GM21529 (cell line): ENCODE results near the gene C2CD2.
"Not testable (repeated sequence)": the region's sequence is repeated elsewhere in the genome, so short reads cannot be mapped to it uniquely, and the experiment has no call there.

Experiments
- ATAC-seq: cut with Tn5 transposase; IDR thresholded peaks from one replicate; pipeline ENCODE4 v1.9.1; 2021; ENCODE audit not compliant: unreplicated experiment

Gene C2CD2

DNA sequence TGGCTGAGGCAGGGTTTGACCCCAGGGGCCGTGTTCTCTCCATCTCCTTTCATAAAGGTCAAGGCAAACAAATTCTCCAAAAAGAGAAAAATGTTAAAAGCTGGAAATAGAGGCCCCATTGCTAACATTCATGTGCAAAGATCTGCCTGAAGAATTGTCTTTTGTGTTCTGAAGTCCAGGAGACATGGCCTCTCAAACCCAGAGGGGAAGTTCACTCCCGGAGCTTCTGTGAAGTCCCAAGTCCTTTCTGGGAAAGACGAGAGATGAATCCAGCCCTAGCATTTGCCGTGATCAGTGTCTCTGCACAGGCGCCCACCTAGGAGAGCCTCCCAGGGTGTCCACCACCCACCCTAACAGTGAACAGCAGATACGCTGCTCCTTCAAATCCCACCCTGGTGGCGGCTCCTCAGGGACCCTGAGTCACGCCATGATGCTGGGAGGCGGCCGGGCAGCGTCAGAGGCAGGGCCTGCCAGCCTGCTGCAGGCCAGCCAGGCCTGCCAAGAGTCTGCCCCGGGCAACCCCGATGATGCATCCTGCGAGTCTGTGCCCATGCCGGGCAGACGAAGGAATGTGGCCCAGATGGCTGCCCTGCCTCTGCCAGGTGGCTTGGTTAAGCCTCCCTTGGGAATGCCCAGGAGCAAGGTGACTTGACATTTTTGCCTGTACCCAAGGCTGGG is 5.2 kb upstream of the C2CD2 start:
- ATAC-seq: no peak

DNA sequence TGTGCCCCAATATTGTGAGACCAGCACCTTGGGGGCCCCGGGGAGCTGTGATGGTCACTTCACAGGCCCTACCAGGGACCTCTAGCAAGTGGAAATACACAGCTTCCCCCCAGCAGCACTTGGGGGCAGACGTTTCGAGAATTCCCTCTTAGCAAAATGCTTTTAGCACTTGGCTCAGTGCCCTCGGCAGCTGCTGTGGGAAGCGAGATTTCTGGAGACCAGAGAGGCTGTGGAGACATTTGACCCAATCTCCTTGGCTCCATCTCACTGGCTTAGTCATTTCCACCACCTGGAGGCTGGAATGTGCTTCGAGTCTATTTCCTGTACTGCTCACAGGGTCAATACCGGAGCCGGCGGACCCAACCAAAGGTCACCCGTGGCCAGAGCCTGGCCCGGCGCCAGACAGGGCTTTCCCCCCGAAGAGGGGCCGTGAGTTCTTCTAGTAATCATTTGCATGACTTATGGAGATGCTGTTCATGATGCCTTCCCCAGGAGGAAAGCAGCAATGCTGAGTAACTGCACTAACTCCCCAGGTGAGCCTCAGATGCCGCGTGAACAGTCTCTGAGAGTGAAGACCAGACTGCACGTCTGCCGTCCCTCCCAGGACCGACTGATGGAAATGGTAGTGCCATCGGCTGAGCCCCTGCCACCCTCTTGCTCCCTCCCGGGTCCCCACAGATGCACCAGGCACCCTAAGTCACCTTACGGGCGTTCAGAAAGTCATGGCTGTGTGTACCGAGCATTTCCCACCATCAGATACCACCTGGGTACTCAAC is 4.4 kb upstream of the C2CD2 start:
- no peak for ATAC-seq

DNA sequence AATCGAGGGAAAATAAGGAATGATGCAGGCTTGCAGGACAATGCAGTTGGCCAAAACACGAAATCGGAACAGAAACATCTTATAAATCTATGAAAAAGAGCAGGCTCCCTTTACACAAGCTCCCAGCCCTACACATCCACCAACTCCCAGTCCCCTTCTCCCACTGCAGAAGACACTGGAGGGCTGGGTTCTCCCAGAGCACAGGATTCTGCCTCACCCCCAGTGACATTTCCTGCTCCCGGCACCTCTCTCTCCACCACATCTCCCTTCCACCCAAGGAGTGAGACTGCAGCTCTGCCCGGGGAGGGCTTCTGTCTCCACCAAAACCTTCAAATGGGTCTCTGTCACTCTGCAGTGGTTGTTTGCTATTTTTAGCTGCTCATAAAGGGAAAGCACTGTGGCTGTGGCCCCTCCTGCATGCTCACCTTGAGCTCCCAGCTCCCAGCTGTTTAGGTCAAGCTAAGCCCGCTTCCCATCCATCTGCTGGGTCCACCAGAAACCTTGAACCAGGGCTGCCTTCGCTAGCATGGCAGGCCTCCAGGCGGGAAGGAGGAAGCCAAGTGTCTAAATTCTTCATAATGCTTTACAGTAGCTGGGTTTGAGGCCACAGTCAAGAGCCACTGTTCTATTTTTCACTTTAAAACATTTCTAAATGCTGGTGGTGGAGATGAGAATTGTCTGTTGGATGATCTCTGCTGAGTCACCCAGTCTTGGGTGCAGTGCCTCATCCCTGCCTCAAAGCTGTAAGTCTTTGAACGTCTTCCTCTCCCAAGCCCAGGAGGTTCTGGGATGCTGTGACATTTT is 3.3 kb upstream of the C2CD2 start:
- no peak for ATAC-seq

DNA sequence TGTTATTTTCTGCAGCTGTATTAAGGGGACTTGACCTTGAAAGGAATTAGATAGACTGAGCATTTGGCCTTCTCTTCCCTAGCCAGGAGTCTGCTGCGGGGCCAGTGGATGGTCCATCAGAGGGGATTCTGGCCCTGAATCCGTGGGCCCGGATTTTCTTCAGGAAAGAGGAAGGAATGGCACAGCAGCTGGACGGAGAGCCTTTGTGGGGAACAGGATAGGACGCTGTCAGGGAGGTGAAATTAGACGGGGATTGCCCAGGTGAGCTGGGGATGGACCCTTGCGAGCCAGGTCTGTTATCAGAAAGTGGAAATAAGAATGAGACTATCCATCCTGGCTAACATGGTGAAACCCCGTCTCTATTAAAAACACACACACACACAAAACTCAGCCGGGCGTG is 1.7 kb upstream of the C2CD2 start:
- ATAC-seq: no peak

DNA sequence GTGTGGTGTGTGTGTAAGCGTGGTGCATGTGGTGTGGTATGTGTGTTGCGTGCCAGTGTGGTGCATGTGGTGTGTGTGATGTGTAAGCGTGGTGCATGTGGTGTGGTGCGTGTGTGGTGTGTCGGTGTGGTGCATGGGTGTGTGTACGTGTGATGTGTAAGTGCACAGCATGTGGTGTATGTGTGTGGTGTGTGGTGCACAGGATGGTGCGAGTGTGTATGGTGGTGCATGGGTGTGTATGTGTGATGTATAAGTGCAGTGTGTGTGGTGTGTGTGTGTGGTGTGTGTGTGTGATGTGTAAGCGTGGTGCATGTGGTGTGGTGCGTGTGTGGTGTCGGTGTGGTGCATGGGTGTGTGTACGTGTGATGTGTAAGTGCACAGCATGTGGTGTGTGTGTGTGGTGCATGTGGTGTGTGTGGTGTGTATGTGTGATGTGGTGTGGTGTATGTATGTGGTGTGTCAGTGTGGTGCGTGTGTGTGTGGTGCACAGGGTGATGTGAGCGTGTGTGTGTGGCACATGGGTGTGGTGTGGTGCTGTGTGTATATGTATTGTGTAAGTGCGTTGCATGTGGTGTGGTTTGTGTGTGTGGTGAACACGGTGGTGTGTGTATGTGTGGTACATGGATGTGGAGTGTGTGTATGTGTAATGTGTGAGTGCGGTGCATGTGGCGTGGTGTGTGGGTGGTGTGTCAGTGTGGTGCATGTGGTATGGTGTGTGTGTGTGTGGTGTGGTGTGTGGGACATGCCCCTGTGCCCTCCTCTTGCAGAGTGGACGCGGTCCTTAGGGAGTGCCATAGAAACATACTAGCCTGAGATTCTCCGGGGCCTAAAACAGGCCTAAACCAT is 1.1 kb upstream of the C2CD2 start:
- no peak for ATAC-seq

DNA sequence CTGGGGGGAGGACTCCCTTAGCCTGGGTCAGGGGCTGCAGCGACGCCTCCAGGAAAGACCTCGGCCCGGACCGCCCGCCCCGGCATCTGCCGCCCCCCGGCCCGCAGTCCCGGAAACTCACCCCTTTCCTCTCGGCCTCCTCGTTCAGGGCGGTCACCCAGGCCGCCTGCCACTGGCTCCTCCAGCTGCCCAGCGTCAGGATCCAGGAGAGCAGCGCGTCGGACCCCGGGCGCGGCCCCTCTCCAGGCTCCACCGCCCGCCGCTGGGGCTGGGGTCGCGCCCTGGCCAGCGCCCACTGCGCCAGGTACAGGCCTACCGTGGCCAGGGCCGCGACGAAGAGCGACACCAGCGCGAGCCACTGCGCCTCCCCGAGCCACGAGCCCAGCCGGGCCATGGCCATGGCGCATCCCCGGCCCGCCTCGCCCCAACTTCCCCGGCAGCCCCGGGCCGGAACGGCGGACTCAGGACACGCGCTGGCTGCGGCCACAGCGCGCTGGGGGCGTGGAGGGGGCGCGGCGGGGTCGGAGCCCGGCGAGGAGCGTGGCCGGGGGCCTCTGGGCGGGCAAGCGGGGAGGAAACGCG is 478 bp downstream of the C2CD2 start:
- peak; percentile 15 for ATAC-seq

DNA sequence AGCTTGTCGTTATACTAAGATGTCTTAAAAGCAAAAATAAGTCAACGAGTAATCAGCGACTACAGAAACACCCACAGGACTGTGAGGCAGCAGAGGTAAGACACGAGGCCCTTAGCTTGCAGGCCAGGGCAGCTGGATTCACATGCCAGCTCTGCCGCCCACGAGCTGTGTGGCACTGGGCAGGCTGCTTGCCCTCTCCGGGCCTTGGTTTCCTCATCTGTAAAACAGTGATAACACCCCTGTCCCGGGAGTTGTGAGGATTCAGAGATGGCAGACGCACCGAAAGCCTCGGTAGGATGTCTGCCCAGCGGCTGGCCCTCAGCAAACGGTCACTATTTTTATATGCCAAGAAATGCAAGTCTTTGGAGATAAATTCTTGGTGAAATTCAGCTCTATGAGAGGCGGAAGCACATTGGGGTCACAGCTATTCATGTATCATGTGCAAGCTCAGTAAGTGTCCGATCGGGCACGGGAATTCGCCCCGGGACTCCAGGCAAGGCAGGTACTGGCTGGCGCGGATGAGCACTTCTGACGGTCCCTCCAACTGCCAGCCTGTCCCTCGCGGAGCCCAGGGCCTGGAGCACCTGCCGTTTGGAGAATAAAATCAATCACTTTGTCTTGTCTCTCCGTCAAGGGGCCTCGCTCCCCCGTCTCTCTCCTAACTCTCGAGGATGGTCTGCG is 1.1 kb downstream of the C2CD2 start:
- no peak for ATAC-seq

DNA sequence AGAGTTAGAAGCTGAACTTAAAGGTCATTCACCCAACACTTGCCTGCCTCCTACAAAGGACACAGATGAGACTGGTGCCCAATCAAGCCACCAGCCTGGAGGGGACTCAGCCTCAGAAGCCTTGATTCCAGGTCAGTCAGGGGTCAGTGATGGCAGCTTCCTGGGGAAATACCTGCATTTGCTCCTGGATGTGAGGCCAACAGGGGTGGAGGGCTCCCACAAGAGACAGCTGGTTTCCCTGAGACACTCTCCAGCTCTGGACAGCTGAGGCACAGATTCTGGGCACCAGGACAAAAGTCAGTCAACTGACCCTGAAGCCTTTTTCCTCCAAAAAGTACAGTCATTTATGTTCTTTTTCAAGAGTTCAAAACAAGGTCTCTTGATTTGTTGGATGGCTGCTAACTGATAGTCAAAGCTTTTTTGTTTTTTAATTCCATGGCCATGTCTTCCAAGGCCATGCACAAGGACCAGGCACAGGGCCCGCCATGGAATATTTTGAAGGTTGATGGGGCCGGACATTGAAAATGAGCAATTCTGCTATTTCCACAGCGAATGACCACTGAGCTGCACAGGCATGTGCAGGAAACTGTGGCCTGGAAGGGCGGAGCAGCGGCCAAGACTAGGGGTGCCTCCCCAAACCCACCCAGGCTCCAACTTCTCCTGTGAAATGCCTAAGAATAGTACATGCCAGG is 1.8 kb downstream of the C2CD2 start:
- no peak for ATAC-seq

DNA sequence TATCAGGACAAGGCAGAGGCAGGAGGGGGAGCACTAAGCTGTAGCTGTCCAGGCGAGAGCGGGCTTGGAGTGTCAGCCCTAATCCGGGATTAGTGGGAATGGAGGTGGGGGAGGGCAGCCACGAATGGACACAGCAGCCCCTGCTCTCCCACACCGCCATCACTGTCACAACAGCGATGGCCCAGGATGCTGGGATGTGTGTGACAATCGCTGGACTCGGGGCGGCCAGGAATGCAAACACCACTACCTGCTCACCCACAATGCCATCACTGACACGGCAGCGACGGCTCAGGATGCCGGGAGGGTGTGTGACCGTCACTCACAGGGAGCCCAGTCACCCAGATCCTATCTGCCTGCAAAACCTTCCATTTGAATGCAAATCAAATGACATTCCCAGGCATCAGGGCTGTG is 2.9 kb downstream of the C2CD2 start:
- ATAC-seq: no peak

DNA sequence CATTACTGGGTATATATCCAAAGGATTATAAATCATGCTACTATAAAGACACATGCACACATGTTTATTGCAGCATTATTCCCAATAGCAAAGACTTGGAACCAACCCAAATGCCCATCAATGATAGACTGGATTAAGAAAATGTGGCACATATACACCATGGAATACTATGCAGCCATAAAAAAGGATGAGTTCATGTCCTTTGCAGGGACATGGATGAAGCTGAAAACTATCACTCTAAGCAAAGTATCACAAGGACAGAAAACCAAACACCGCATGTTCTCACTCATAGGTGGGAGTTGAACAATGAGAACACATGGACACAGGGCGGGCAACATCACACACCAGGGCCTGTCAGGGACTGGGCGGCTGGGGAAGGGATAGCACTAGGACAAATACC is 4.2 kb downstream of the C2CD2 start:
- ATAC-seq: not testable (repeated sequence)

DNA sequence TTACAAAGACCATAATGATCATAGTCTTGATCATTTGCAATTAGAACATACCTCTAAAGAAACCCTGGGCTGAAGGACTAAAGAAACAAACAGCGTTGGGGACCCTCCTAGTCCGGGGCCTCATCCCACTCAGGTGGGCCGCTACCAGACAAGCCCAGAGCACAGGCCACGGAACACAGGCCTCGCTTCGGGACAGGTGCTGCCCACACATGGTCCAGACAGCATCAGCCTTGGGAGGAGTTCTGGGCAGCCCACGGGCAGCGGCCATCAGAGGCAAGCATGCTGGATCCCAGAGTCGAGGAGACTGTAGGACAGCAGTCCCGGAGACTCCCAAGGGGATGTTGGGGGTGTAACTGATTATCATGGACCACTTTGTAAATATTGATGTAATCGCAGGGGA is 4.9 kb downstream of the C2CD2 start:
- ATAC-seq: no peak

DNA sequence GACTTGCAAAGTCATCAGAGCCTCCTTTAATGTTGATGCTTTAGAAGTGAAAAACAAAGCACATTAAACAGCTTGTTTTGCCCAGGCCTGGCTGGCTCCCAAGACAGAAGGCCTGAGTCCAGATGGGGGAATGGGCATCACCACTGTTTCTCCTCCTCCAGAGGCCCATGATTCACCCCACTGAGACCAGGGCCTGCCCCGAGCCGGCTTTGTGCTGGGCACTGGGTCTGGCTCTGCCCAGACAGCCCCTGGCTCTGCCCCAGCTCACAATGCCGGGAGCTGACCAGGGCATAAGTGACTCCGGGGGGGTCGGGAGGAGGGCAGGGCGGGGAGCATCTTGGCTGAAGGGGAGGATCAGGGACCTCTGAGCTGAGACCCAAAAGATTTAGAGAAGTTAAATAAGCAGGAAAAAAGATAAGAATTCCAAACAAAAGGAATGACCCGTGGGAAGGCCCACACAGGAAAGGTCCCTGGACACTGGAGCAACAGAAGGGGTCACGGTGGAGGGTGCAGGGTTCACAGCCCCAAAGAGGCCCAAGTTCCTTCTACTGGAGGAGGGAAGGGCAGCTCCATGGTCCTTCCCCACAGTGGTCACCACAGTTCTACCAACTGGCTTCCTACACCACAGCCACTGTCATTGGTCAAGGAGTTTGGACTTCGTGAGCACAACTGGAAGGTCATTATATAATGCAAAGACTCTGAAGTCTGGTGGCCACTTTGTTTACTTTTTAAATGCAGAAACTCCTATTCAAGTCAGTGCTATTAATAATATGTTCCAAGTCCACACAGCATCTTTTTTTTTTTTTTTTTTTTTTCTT is 5.5 kb downstream of the C2CD2 start:
- no peak for ATAC-seq

DNA sequence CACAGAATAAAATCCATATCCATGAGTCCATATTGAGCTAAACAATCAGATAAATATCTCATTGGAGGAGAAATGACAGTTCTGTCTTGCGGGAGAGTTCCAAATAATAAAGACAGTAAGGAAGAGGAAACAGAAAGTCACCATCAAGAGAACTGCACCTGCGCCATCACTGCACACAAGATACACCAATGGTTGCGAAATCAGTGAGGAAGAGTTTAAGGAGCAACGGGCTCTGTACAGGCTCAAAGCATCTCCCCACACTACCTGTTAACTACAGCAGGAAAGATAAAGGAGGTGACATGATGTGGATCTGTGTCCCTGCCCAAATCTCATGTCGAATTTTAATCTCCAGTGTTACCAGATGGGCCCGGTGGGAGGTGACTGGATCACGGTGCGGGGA is 7.8 kb downstream of the C2CD2 start:
- no peak for ATAC-seq

DNA sequence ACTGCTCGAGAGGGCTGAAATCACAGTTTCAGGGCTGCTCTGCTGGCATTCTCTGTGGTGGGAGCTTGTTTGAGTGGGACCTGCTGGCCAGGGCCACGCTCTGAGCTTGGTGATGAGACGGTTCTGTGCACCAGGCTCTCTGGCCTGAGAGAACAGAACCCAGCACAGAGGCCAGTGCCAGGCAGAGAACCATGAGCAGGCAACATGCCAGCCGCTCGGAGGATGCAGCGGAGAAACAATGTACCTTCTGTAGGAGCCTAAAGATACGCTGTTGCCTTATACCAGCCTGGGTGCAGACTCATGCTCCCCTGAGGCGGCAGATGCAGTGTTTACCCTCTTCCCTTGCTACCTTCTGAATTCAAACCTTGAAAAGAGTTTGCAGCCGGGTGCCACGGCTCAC is 10.0 kb downstream of the C2CD2 start:
- no peak for ATAC-seq

DNA sequence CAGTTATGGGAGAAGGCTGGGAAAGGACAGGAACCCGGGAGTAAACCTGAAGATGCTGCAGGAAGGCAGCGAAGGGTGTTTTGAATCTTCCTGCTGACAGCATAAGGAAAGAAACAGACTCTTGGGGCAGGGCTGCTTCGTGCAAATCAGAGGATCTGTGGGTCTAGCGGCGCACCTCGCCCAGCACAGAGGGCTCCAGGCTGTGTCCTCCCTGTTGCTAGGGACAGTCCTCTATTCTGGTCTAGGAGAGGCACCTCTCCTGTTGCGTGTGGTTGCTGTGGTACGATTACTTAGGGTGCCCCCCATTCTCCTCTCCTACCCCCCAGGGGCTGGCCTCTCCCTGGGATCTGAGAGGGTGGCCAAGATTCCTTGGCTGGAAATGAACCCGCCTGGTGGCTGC is 11.4 kb downstream of the C2CD2 start:
- ATAC-seq: no peak

DNA sequence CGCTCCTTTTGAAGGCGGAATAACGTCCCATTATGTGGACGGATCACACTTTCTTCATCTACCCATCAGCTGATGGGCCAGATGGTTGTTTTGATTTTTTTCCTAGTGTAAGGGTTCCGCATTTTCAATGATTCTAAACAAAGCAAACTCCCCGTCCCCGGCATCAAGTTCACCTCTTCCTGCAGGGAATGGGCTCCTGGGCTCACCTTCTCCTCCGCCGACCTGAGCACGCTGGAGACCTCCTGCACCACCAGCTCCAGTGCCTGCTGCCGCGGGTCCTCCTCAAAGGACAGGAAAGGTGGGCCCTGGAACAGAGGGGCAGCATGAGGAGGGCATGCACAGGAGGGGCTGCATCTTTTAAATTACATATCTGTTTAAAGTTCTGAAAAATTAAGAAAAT is 11.9 kb downstream of the C2CD2 start:
- no peak for ATAC-seq

DNA sequence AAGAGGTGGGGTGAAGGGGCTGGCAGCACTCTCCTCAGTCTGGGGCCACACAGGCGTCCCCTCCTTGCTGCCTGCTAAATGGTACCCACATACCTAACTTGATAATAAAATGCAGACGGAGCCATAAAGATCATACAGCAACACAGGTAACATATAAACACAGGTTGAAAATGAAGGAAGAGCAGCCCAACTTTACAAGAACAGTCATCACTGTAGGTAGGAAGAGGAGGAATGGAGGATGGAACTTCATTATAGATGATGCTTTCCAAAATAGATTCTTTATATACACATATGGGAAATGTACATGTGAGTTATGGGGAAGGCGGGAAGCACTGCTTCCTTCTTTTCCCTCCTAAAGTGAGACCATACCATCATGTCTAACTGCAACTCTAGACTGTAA is 13.4 kb downstream of the C2CD2 start:
- no peak for ATAC-seq

DNA sequence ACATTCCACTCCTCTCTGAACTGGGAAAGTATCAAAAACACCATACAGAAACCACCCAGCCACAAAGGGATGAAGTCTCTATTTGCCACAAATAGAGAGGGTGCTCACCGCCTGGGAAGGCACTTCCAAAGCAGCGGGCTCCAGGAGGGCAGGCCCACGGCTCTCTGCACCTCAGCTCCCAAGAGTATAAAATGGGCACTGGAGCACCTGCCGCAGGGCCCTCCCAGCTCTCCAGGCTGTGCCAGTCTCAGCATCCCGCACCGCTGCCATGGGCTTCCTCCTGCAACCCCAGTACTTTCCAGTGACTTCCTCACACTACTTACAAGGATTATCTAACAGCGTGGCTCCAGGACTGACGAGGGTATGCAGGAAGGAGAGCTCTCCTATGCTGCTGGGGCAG is 14.4 kb downstream of the C2CD2 start:
- no peak for ATAC-seq
